ENCODE measurements around the gene PON3. TPM values are rescaled to one million over a fixed set of nuclear protein-coding genes. Genes with fewer than 3 reads are reported as not detected.

The PON3 gene
- total and polyA plus RNA-seq, 2 experiments from 2014 or later: 1.4 to 1.6 TPM

DNA sequence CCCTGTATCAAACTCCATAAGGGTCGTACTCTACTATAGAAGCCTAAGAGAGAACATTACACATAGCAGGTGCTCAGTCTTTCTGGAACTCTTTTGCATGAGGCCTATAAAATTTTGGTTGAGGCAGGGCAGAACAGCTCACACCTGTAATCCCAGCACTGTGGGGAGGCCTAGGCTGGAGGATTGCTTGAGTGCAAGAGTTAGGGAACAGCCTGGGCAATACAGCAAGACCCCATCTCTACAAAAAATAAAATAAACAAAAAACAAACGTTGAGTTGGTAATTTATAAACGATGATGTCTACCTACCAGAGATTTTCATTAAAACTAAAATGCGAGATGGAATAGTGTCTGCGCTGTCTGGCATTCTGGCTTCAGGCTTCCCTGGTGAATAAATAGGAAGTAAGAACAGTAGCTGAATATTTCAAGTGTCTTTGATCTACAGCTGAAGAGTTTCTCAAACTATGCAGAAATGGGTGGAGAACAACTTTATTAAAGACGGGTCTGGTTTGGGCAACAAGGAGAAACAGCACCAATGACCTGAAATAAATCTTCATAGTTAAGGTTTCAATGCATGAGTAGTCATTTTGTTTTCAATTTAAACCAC lies 37.9 kb upstream of the PON3 start:
- ATAC-seq: no peak
- peak overlapping the region; percentile 85 for H2AFZ ChIP-seq

More for the DNA sequence above, 37.9 kb upstream of the PON3 start:
- Histone ChIP-seq H3K36me3 (ENCODE audit: insufficient read depth) (no peaks in the 10 kb centered on the region), H3K4me2 (peak overlapping the region; percentile 77), H3K79me2 (replicated peaks; ENCODE audit: insufficient read depth) (peaks cover 22% of the 10 kb centered on the region), H3K4me3 (peak overlapping the region; percentile 58), H4K20me1 (replicated peaks; ENCODE audit: insufficient read depth) (no peaks in the 10 kb centered on the region), H3K27me3 (ENCODE audit: insufficient read depth) (no peaks in the 10 kb centered on the region), H3F3A (replicated peaks; ENCODE audit: low read depth) (no peaks in the 10 kb centered on the region), H3K27ac (ENCODE audit: low read depth) (peak overlapping the region; percentile 57; the same call in 1 of the 2 replicates), H3K9me2 (ENCODE audit: insufficient read depth) (peaks cover 4% of the 10 kb centered on the region; the same call in 1 of the 2 replicates), H3K4me1 (ENCODE audit: insufficient read depth) (no peaks in the 10 kb centered on the region)
- Mint-ChIP-seq H3K4me3 (peak overlapping the region; percentile 87), H3K27me3 (ENCODE audit: insufficient read depth, low read depth, poor library complexity) (peaks cover 12% of the 10 kb centered on the region), H3K4me1 (peaks cover 5% of the 10 kb centered on the region), H3K36me3 (ENCODE audit: low read depth) (peaks cover 13% of the 10 kb centered on the region; the same call in 2 of the 3 replicates), H3K27ac (peak overlapping the region; percentile 73), H3K9me3 (no peaks in the 10 kb centered on the region)
- TF ChIP-seq NANOG (IDR thresholded peaks at IDR 0.05; ENCODE audit: borderline replicate concordance): no peak
- no peak for TF ChIP-seq ZNF331 (CRISPR knock-in tag; IDR thresholded peaks at IDR 0.05; ENCODE audit: low read depth)
- TF ChIP-seq EZH2 (IDR thresholded peaks at IDR 0.05; ENCODE audit: low read depth, unreplicated experiment): no peak
- no peak for TF ChIP-seq STAT1 (IDR thresholded peaks at IDR 0.05; ENCODE audit: unreplicated experiment)
- no peak for TF ChIP-seq ZNF462 (CRISPR knock-in tag; IDR thresholded peaks at IDR 0.05)
- TF ChIP-seq ETS1 (IDR thresholded peaks at IDR 0.05): no peak
- no peak for TF ChIP-seq POLR2AphosphoS5 (IDR thresholded peaks at IDR 0.05; ENCODE audit: low read depth)
- TF ChIP-seq, protein P1, sequence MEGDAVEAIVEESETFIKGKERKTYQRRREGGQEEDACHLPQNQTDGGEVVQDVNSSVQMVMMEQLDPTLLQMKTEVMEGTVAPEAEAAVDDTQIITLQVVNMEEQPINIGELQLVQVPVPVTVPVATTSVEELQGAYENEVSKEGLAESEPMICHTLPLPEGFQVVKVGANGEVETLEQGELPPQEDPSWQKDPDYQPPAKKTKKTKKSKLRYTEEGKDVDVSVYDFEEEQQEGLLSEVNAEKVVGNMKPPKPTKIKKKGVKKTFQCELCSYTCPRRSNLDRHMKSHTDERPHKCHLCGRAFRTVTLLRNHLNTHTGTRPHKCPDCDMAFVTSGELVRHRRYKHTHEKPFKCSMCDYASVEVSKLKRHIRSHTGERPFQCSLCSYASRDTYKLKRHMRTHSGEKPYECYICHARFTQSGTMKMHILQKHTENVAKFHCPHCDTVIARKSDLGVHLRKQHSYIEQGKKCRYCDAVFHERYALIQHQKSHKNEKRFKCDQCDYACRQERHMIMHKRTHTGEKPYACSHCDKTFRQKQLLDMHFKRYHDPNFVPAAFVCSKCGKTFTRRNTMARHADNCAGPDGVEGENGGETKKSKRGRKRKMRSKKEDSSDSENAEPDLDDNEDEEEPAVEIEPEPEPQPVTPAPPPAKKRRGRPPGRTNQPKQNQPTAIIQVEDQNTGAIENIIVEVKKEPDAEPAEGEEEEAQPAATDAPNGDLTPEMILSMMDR (conservative IDR thresholded peaks at IDR 0.05; ENCODE audit: low read depth in 2 of 2): no peak
- TF ChIP-seq EZH2phosphoT487 (IDR thresholded peaks at IDR 0.05; ENCODE audit: unreplicated experiment): no peak
- TF ChIP-seq, protein P2, sequence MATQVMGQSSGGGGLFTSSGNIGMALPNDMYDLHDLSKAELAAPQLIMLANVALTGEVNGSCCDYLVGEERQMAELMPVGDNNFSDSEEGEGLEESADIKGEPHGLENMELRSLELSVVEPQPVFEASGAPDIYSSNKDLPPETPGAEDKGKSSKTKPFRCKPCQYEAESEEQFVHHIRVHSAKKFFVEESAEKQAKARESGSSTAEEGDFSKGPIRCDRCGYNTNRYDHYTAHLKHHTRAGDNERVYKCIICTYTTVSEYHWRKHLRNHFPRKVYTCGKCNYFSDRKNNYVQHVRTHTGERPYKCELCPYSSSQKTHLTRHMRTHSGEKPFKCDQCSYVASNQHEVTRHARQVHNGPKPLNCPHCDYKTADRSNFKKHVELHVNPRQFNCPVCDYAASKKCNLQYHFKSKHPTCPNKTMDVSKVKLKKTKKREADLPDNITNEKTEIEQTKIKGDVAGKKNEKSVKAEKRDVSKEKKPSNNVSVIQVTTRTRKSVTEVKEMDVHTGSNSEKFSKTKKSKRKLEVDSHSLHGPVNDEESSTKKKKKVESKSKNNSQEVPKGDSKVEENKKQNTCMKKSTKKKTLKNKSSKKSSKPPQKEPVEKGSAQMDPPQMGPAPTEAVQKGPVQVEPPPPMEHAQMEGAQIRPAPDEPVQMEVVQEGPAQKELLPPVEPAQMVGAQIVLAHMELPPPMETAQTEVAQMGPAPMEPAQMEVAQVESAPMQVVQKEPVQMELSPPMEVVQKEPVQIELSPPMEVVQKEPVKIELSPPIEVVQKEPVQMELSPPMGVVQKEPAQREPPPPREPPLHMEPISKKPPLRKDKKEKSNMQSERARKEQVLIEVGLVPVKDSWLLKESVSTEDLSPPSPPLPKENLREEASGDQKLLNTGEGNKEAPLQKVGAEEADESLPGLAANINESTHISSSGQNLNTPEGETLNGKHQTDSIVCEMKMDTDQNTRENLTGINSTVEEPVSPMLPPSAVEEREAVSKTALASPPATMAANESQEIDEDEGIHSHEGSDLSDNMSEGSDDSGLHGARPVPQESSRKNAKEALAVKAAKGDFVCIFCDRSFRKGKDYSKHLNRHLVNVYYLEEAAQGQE (IDR thresholded peaks at IDR 0.05; ENCODE audit: unreplicated experiment): no peak
- no peak for TF ChIP-seq ZNF114 (CRISPR knock-in tag; IDR thresholded peaks at IDR 0.05)
- TF ChIP-seq JUNB (IDR thresholded peaks at IDR 0.05; ENCODE audit: unreplicated experiment): no peak
- TF ChIP-seq CREB1 (CRISPR knock-in tag; IDR thresholded peaks at IDR 0.05; ENCODE audit: low read depth): no peak
- DNase-seq (ENCODE audit: low spot score): no peak
